HT-29 (cell line): ENCODE results near the gene SIK1. TPM values are rescaled to one million over a fixed set of nuclear protein-coding genes. Genes with fewer than 3 reads are reported as not detected.
"Not testable (repeated sequence)": the region's sequence is repeated elsewhere in the genome, so short reads cannot be mapped to it uniquely, and the experiment has no call there.

ENCODE experiments used
- DNase-seq: peaks from one replicate; pipeline ENCODE4 v3.0.0-alpha.2; 2015; ENCODE audit warnings: low spot score
- total RNA-seq: library from RNA; depleted of rRNA; stranded (reverse); fragments of >200 nt; shearing (Covaris generic); gene quantifications from 2 replicates; pipeline ENCODE4 v1.2.3, GENCODE V29; 2014

SIK1 gene
- total RNA-seq, 1 experiment from 2014 or later: 29.7 TPM

DNA sequence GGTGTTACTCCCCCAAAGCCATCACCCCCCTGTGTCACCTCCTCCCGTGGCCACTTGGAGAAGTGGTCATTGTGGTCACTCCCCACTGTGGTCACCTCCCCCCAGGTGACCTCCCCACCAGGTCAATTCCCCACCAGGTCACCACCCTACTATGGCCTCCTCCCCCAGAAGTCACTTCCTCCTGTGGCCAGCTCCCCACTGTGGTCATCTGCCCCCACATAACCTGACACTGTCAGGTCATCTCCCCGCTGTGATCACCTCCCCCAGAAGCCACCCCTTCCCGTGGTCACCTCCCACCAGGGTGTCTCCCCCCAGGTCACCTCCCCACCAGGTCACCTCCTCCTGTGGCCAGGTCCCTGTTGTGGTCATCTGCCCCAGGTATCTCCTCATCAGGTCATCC, 28.9 kb downstream of the SIK1 start:
- DNase-seq: not testable (repeated sequence)

DNA sequence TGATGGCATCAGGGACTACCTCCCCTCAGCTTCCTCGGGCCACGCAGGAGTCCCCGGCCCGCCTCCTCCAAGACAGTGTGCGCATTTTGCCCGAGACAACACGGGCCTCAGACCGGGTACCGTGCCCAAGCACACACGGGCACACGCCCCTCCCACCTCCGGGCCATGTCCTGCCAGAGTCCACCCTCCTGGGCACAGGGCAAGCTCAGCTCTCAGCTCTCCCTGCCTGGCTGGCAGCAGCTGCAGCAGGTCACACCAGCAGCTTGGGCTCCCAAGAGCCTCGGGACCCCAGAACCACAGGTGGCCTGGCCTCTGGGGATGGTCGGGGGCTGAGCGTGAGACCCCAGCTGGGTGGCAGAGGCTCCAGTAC, 29.5 kb downstream of the SIK1 start:
- DNase-seq: not testable (repeated sequence)

DNA sequence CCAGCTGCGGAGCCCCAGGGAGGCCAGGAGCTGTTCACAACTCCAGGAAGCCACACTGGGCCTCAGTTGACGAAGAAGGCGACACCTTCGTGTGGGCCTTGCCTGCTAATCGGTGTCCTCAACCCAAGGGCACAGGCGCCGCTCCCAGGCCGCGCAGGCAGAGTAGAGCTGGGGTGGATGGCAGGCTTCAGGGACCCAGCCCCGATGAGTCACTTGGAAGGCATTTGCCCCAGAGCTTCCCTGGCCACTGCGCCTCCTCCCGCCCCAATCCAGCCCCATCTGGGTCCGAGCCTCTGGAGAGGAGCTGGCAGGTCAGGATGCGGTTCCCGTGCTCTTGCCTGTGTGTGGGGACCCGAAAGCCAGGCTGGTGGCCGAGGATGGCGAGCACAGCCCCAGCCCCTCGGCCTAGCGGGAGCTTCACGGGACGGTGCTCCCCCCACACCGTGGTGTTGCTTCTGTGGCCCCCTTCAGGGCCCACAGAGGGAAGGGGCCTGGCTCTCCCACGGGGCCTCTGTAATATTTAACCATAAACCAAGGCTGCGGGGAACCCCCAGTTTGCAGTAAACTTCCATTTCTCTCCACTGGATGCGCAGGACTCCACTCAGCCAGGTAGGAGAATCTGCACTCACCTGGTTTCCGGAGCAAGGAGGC, 30.0 kb downstream of the SIK1 start:
- not testable (repeated sequence) for DNase-seq

DNA sequence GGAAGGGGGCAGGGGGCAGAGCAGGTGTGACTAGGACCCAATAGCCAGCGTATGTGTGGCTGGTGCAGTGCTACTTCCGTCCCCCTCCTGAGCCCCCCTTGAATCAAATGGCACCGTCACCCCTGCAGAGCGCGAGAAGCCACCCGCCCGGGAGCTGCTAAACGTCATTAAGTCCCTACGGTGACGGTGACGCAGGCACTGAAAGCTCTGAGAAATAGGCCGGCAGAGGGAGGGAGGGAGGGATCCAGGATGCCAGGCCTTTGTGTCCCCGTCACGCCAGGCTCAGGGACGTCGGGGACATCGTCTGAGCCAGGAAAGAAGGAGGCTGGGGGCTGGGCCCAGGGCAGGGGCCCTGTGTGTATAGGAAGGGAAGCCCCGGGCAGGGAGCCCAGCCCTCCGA, 43.6 kb downstream of the SIK1 start:
- not testable (repeated sequence) for DNase-seq

DNA sequence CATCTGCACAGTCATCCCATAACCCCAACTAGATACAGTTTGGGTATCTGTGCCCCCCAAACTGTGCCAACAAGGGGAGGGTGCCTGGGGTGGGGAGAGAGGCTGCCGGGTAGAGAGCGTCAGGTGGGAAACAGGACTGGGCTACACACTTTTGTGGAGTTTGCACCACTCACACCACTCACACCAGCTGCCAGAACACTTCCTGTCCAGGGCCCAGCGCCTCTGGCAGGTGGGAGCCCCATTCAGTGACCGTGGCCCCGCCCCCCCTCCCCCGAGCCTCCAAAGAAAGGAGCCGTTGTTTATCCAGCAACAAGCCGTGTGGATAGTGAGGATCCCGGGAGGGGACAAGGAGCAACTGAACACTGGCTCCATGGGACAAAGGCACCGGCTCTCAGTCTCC, 44.0 kb downstream of the SIK1 start:
- DNase-seq: not testable (repeated sequence)

DNA sequence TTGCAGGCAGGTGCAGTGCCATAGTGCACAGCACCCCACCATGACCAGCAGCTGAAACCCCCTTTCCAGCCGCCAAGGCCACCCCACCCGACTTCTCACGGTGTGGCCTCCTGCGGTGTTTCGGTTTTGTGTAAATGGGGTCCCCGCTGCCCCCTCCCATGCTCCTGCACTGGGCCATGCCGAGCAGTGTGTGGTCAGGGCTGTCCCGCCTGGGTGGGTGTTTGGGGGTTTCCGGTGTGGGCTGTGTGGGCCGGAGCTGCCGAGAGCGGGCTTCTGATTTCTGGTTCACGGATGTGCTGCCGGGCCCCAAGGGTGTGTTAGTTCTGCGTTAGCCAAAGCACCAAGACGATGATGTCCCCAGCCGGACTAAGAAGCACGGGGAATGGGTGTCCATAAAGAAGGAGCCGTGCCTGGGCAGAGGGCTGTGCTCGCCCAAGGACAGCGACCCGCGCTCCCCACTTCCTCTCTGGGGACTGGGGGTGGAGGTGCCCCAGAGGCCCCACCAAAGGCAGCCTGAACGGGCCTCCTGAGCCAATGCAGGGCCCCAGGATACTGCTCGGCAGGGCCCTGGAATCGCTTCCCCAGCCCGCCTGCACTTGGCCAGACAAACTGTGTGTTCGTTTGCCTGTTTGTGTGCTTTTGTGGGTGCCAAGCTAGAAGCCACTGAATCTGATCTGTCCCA, 45.9 kb downstream of the SIK1 start:
- not testable (repeated sequence) for DNase-seq

- DNase-seq: not testable (repeated sequence)
Observed at GRCh38 chr21:43380337-43380736, 46.6 kb downstream of the SIK1 start.

- not testable (repeated sequence) for DNase-seq
Observed at GRCh38 chr21:43379626-43380122, 47.3 kb downstream of the SIK1 start.

DNA sequence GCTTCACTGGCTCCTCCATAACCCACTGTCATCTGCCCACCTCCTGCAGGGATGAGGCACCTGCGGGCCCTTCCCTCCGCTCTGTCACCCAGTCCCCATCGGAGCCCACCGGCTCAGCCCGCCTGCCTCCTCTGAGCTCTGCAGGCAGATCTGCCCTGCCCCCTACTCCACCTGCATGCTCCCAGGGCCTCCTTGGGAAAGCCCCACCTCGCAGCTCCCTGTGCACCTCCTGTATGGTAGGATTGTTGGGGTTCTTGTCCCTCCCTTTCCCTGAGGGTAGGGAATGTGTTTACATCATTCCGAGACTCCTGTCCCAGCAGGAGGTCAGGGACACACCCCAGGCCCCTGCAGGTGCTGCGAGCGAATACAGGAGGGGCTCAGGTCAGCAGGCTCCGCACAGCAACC, 50.5 kb downstream of the SIK1 start:
- DNase-seq: no peak

- no peak for DNase-seq
Observed at GRCh38 chr21:43375837-43376477, 51.0 kb downstream of the SIK1 start.

GRCh38 chr21:43375006-43375836, 51.7 kb downstream of the SIK1 start:
- DNase-seq: no peak

- no peak for DNase-seq
Observed at GRCh38 chr21:43374228-43374885, 52.6 kb downstream of the SIK1 start.

GRCh38 chr21:43373362-43374227, 53.3 kb downstream of the SIK1 start:
- DNase-seq: no peak

GRCh38 chr21:43372663-43373361, 54.1 kb downstream of the SIK1 start:
- peak; percentile 21 for DNase-seq

GRCh38 chr21:43371786-43372185, 55.1 kb downstream of the SIK1 start:
- DNase-seq: no peak

GRCh38 chr21:43370888-43371570, 55.9 kb downstream of the SIK1 start:
- no peak for DNase-seq

DNA sequence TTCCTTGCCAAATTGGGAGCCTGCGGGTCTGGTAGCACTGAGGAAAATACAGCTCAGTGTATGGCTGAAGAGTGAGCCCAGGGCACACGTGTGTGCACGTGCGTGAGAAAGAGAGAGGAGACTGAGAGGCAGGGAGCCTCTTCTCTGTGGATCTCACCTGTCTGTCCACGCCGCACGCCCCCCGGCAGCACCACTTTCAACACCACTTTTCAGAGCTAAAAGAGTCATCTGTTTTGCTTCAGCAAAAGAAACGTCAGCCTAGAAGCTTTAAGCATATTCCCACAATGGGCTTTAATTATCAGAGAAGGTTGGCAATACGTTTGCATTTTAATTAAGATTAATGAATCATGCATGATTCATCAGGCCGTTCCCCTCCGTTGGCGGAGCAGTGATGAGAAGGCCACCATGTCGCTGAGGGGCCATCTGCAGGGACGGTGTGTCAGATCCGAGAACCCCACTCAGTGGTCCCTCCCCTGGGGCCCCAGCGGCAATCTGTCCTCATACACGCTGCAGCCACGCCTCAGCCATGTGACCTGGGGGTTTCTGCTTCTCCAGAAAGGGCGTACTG, 56.8 kb downstream of the SIK1 start:
- DNase-seq: no peak

DNA sequence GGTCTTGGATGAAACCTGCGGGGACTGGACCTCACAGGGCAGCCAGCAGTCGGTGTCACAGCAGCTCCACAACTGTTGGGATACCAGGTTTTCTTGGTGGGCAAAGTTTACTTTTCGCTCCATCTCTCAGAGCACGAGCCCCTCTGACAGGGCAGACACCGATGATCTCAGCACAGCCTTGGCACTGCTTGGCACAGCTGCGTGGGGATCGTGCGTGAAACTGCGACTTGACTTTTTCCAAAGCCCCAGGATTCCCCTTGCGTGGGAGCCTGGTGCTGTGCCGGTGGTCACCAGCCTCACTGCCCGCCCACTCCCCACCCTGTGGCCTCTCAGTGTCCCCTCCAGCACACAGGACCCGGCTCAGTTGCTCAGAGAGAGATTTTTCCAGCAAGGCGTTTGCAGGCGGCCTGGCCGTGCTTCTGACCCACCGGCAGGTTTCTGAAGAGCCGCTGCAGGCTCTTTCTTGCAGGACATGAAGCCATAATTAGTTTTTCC, 57.3 kb downstream of the SIK1 start:
- DNase-seq: no peak
